ENCODE results near the gene SLIT3.
"Not testable (repeated sequence)": the region's sequence is repeated elsewhere in the genome, so short reads cannot be mapped to it uniquely, and the experiment has no call there.

Gene SLIT3

GRCh38 chr5:168654211-168654721 lies 646.7 kb downstream of the SLIT3 start:
- no peak for DNase-seq

- DNase-seq = no peak
Observed at GRCh38 chr5:168653626-168654025, 647.3 kb downstream of the SLIT3 start.

- no peak for DNase-seq
Observed at GRCh38 chr5:168651648-168652047, 649.3 kb downstream of the SLIT3 start.

GRCh38 chr5:168649306-168649705 lies 651.6 kb downstream of the SLIT3 start:
- DNase-seq = no peak

- DNase-seq = no peak
Observed at GRCh38 chr5:168648576-168648975, 652.4 kb downstream of the SLIT3 start.

- no peak for DNase-seq
Observed at GRCh38 chr5:168648016-168648415, 652.9 kb downstream of the SLIT3 start.

GRCh38 chr5:168647083-168647482 lies 653.9 kb downstream of the SLIT3 start:
- no peak for DNase-seq

- no peak for DNase-seq
Observed at GRCh38 chr5:168646335-168646734, 654.6 kb downstream of the SLIT3 start.

GRCh38 chr5:168645195-168645594 lies 655.7 kb downstream of the SLIT3 start:
- no peak for DNase-seq

- no peak for DNase-seq
Observed at GRCh38 chr5:168642019-168642418, 658.9 kb downstream of the SLIT3 start.

- DNase-seq = not testable (repeated sequence)
Observed at GRCh38 chr5:168638846-168639245, 662.1 kb downstream of the SLIT3 start.

GRCh38 chr5:168637793-168638192 lies 663.1 kb downstream of the SLIT3 start:
- DNase-seq = no peak

GRCh38 chr5:168637281-168637680 lies 663.7 kb downstream of the SLIT3 start:
- DNase-seq = no peak

- not testable (repeated sequence) for DNase-seq
Observed at GRCh38 chr5:168630958-168631357, 670.0 kb downstream of the SLIT3 start.

- no peak for DNase-seq
Observed at GRCh38 chr5:168624850-168625364, 676.0 kb downstream of the SLIT3 start.

- no peak for DNase-seq
Observed at GRCh38 chr5:168620807-168621206, 680.1 kb downstream of the SLIT3 start.

- no peak for DNase-seq
Observed at GRCh38 chr5:168614661-168615060, 686.3 kb downstream of the SLIT3 start.

- DNase-seq = no peak
Observed at GRCh38 chr5:168613996-168614395, 686.9 kb downstream of the SLIT3 start.

GRCh38 chr5:168613396-168613795 lies 687.5 kb downstream of the SLIT3 start:
- DNase-seq = no peak

GRCh38 chr5:168612996-168613395 lies 687.9 kb downstream of the SLIT3 start:
- DNase-seq = no peak

- no peak for DNase-seq
Observed at GRCh38 chr5:168612123-168612522, 688.8 kb downstream of the SLIT3 start.

All from GF-D8 (cell line).